Karpas-422 (cell line): ENCODE data around the gene IL17D. TPM values are rescaled to one million over a fixed set of nuclear protein-coding genes. Genes with fewer than 3 reads are reported as not detected.
"Not testable (repeated sequence)": the region's sequence is repeated elsewhere in the genome, so short reads cannot be mapped to it uniquely, and the experiment has no call there.

Experiments used
- DNase-seq: peaks from one replicate; pipeline ENCODE4 v3.0.0-alpha.2; 2015
- H2AFZ ChIP-seq: fragments of 200-600 bp; sonication (generic); 2 replicates; pipeline ENCODE4 v1.6.1; 2014; ENCODE audit warnings: antibody characterized with exemption, low read length, mixed read lengths
- H3K27ac ChIP-seq: fragments of 200-600 bp; sonication (generic); 2 replicates; pipeline ENCODE4 v1.5.1; 2014; ENCODE audit warnings: mild to moderate bottlenecking, low read length, moderate library complexity
- H3K27me3 ChIP-seq: fragments of 200-600 bp; sonication (generic); 2 replicates; pipeline ENCODE4 v1.6.1; 2014; ENCODE audit warnings: low read length, mixed read lengths
- H3K36me3 ChIP-seq: fragments of 200-600 bp; sonication (generic); 2 replicates; pipeline ENCODE4 v1.6.1; 2014; ENCODE audit warnings: low read length, mixed read lengths; ENCODE audit not compliant: insufficient read depth
- H3K4me1 ChIP-seq: fragments of 200-600 bp; sonication (generic); 2 replicates; pipeline ENCODE4 v1.6.1; 2014; ENCODE audit warnings: mild to moderate bottlenecking, low read length, mixed read lengths
- H3K4me2 ChIP-seq: fragments of 200-600 bp; sonication (generic); 2 replicates; pipeline ENCODE4 v1.6.1; 2014; ENCODE audit warnings: low read length, low read depth, mild to moderate bottlenecking; ENCODE audit not compliant: poor library complexity, severe bottlenecking
- H3K4me3 ChIP-seq: fragments of 200-600 bp; sonication (generic); 2 replicates; pipeline ENCODE4 v1.5.1; 2014; ENCODE audit warnings: mild to moderate bottlenecking, antibody characterized with exemption, low read length, mixed read lengths
- H3K79me2 ChIP-seq: fragments of 200-600 bp; sonication (generic); 2 replicates; pipeline ENCODE4 v1.6.1; 2014; ENCODE audit warnings: mild to moderate bottlenecking, low read length, mixed read lengths
- H3K9ac ChIP-seq: fragments of 200-600 bp; sonication (generic); 2 replicates; pipeline ENCODE4 v1.6.0; 2014; ENCODE audit warnings: low read length
- H3K9me2 ChIP-seq: fragments of 200-600 bp; sonication (generic), shearing (Covaris generic); replicated peaks from 2 replicates; pipeline ENCODE4 v1.6.0; 2014; ENCODE audit warnings: mild to moderate bottlenecking, low read length, moderate library complexity; ENCODE audit not compliant: insufficient read depth
- H3K9me3 ChIP-seq: fragments of 300-700, 200-600 bp; sonication (generic); 2 replicates; pipeline ENCODE4 v1.6.1; 2014; ENCODE audit warnings: low read length, mixed read lengths
- H4K20me1 ChIP-seq: fragments of 200-600 bp; sonication (generic); 2 replicates; pipeline ENCODE4 v1.6.1; 2014; ENCODE audit warnings: mild to moderate bottlenecking, antibody characterized with exemption, low read length, low read depth; ENCODE audit not compliant: insufficient read depth
- total RNA-seq: library from RNA; depleted of rRNA; stranded (reverse); fragments of >200 nt; shearing (Covaris generic); gene quantifications from 2 replicates; pipeline ENCODE4 v1.2.3, GENCODE V29; 2014; ENCODE audit warnings: low replicate concordance

Gene IL17D
- total RNA-seq, 1 experiment from 2014 or later = not detected

DNA sequence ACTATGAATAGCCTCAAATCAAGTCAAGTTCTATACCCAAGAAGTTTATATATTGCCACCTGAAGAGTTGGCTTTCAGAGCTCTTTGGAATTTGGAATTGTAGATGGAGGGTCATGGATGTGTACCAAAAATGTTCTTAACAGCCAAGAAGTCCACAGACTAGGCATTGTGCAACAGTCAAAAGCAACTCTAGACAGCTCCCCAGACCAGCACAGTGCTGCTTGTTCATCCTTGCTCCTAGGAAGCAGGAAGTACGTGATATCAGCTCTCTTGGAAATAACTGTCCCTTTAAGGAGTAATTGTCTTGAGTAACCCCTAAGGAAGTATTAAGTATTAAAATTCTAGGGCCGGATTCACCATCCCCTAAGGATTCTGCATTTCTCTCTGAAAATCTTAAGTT lies 30.7 kb upstream of the IL17D start:
- no peak overlapping the region for H3K27ac ChIP-seq
- no peaks in the 10 kb centered on the region for H3K9me3 ChIP-seq
- H3K27me3 ChIP-seq = no peaks in the 10 kb centered on the region
- no peak overlapping the region for H3K9ac ChIP-seq
- no peaks in the 10 kb centered on the region for H3K36me3 ChIP-seq
- no peaks in the 10 kb centered on the region for H3K79me2 ChIP-seq
- no peaks in the 10 kb centered on the region for H4K20me1 ChIP-seq
- no peak overlapping the region for H2AFZ ChIP-seq
- no peak overlapping the region for H3K4me2 ChIP-seq
- H3K4me1 ChIP-seq = no peaks in the 10 kb centered on the region
- no peak for DNase-seq
- no peak overlapping the region for H3K4me3 ChIP-seq
- H3K9me2 ChIP-seq = no peaks in the 10 kb centered on the region

DNA sequence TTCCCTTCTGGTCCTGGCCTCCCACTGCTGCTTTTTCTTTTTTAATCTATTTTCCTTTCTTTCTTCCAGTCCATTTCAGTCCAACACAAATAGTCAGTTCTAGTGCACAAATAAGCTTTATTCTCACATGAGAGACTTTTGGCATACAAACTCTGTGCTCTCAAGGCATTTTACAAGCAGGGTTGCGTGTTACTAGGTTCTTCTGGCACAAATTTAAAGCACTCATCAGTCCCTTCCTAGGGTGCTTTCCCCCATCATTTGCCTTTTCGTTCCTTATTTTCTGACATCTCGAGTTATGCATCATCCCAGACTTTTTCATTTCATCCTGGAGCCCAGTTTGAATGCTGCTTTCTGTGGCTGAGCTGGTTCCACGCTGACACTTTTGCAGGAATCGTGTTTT lies 29.8 kb upstream of the IL17D start:
- H2AFZ ChIP-seq = no peak overlapping the region
- no peak overlapping the region for H3K4me3 ChIP-seq
- H3K27me3 ChIP-seq = no peaks in the 10 kb centered on the region
- H4K20me1 ChIP-seq = no peaks in the 10 kb centered on the region
- H3K36me3 ChIP-seq = no peaks in the 10 kb centered on the region
- no peaks in the 10 kb centered on the region for H3K9me2 ChIP-seq
- H3K79me2 ChIP-seq = no peaks in the 10 kb centered on the region
- no peaks in the 10 kb centered on the region for H3K9me3 ChIP-seq
- H3K4me2 ChIP-seq = no peak overlapping the region
- no peak overlapping the region for H3K27ac ChIP-seq
- DNase-seq = no peak
- no peaks in the 10 kb centered on the region for H3K4me1 ChIP-seq
- no peak overlapping the region for H3K9ac ChIP-seq

DNA sequence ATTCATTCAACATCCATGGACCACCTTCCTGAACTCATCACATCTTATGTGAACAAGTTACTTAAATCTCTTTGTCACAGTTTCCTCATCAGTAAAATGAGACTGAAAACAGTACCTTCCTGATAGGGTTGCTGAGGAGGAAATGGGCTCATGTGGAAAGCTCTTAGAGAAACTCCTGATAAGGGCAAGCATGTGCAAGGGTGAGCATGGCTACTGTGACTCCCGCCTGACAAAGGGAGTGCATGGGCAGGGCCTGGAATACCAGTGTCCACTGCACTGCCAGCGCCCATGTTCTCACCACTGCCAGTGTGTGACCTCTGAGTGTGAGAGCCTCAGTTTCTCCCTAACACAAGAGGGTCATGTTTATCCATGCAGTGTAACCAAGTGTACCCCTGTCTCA lies 27.3 kb upstream of the IL17D start:
- DNase-seq = no peak
- Histone ChIP-seq H3K4me1 (no peaks in the 10 kb centered on the region), H4K20me1 (no peaks in the 10 kb centered on the region), H3K9me2 (no peaks in the 10 kb centered on the region), H3K4me3 (no peak overlapping the region), H3K36me3 (no peaks in the 10 kb centered on the region), H3K9ac (no peak overlapping the region), H3K9me3 (no peaks in the 10 kb centered on the region), H3K79me2 (no peaks in the 10 kb centered on the region), H3K27ac (no peak overlapping the region), H2AFZ (no peak overlapping the region), H3K27me3 (no peaks in the 10 kb centered on the region), H3K4me2 (no peak overlapping the region)

DNA sequence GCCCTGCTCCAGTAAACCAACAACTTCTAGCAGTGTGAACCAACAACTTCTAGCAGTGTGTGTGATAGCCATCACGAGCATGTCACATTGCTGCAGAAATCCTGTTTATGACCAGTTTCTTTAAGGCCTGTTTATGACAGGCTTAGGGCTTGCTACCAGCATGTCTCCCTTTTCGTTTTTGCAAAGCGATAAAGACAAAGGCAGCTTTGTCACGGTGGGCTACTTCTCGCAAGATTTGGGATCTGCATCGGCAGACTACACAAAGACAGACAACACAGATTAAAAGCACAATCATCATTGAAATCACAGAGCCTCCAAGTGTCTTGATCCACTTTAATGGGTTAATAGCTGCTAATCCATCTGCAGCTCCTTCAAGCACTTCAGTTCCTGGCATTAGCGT lies 24.9 kb upstream of the IL17D start:
- H3K4me3 ChIP-seq = not testable (repeated sequence)

DNA sequence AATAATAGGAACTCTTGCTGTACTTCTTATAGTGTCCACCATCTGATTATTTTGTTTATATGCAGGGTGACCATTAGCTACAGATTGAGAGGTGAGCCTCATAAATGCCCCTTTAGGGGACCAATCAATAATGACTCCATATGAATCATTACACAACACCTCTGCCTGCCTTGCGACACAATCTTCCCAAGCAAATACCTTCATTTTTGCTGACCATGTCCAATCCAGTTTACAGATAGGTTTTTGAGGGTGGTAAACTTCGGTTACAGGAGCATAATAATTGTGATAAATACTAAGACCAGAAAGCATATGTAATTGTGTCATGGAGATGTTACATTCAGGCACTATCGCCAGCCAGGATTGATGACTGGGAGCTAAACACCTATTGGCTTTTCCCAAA lies 23.6 kb upstream of the IL17D start:
- no peaks in the 10 kb centered on the region for H3K79me2 ChIP-seq
- DNase-seq = no peak
- H3K4me3 ChIP-seq = no peak overlapping the region
- no peaks in the 10 kb centered on the region for H3K4me1 ChIP-seq
- H4K20me1 ChIP-seq = no peaks in the 10 kb centered on the region
- no peak overlapping the region for H2AFZ ChIP-seq
- H3K9ac ChIP-seq = no peak overlapping the region
- no peaks in the 10 kb centered on the region for H3K36me3 ChIP-seq
- H3K9me2 ChIP-seq = no peaks in the 10 kb centered on the region
- H3K4me2 ChIP-seq = no peak overlapping the region
- H3K9me3 ChIP-seq = no peaks in the 10 kb centered on the region
- no peaks in the 10 kb centered on the region for H3K27me3 ChIP-seq
- no peak overlapping the region for H3K27ac ChIP-seq

More for the DNA sequence above, 24.9 kb upstream of the IL17D start:
- H3K27me3 ChIP-seq, H3K79me2 ChIP-seq, H2AFZ ChIP-seq, H3K4me2 ChIP-seq, H3K9ac ChIP-seq, DNase-seq, H3K9me3 ChIP-seq, H3K36me3 ChIP-seq, H3K27ac ChIP-seq, H3K4me1 ChIP-seq, H3K9me2 ChIP-seq, H4K20me1 ChIP-seq: not testable (repeated sequence)

DNA sequence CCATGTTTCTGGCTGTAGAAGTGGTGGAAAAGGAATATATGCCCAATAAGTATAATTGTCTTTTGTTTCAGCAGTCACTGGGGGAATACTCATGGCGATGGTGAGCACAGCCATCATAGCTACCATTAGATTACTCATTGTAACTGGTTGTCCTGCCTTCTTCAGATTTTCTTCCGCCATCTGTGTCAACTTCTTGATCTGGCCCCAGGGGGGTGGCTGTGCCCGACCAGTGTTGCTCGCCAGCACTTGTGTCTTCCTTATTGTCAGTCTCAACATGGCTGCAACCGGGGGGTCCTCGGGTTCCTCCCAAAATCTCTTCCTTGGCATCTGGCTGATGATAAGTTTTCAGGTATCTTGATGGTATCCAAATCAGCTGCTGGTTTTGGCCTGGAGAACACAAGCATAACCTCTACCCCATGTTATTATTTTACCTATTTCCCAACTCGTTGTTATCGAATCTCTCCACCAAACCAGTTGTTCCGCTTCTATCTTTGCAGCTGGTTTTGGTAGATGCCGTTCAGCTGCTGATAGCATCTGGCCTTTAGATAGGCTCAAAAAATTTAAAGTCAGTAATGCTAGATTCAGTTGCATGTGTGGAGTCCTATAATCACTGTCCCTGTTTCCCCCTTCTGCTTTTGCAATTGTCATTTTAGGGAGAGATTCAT lies 23.0 kb upstream of the IL17D start:
- H3K9ac ChIP-seq = no peak overlapping the region
- DNase-seq = no peak
- H3K9me2 ChIP-seq = no peaks in the 10 kb centered on the region
- H3K4me1 ChIP-seq = no peaks in the 10 kb centered on the region
- H3K79me2 ChIP-seq = no peaks in the 10 kb centered on the region
- H3K27me3 ChIP-seq = no peaks in the 10 kb centered on the region
- H3K4me3 ChIP-seq = no peak overlapping the region
- no peak overlapping the region for H2AFZ ChIP-seq
- no peak overlapping the region for H3K27ac ChIP-seq
- H3K9me3 ChIP-seq = no peaks in the 10 kb centered on the region
- no peak overlapping the region for H3K4me2 ChIP-seq
- H3K36me3 ChIP-seq = no peaks in the 10 kb centered on the region
- H4K20me1 ChIP-seq = no peaks in the 10 kb centered on the region

DNA sequence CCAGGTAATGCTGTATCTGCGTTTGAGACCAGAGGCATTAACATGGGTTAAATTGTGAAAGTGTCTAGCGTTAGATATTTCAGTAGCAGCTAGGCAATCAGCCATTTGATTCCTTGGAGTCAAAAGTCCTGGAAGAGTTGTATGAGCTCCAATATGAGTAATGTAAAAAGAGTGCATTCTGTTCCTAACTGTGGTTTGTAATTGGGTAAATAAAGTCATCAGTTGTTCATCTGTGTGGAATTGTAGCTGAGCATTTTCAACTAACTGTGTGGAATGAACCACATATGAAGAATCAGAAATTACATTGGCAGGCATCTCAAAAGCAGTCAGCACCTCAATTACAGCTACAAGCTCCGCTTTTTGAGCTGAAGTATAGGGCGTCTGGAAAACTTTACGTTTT lies 22.0 kb upstream of the IL17D start:
- H4K20me1 ChIP-seq, DNase-seq, H3K9ac ChIP-seq, H3K27me3 ChIP-seq, H3K36me3 ChIP-seq, H3K4me2 ChIP-seq, H3K4me1 ChIP-seq, H3K9me2 ChIP-seq, H2AFZ ChIP-seq, H3K9me3 ChIP-seq, H3K79me2 ChIP-seq, H3K27ac ChIP-seq, H3K4me3 ChIP-seq: not testable (repeated sequence)

DNA sequence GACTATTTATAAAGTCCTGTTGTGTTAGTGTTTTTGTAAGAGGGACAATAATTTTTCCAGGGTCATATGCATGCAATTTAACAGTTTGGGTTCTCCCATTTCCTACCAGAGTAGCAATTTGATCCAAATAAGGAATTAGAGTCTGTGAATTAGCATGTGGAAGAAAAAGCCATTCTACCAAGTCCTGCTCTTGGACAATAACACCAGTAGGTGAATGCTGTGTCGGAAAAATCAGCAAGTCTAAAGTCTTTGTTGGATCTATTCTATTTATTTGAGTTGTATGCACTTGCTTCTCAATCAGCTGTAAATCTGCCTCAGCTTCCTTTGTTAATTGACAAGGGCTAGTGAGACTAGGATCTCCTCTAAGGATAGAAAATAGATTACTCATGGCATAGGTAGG lies 21.4 kb upstream of the IL17D start:
- no peak overlapping the region for H2AFZ ChIP-seq
- H3K27ac ChIP-seq = no peak overlapping the region
- no peaks in the 10 kb centered on the region for H3K79me2 ChIP-seq
- no peaks in the 10 kb centered on the region for H3K4me1 ChIP-seq
- H3K36me3 ChIP-seq = no peaks in the 10 kb centered on the region
- H3K9me3 ChIP-seq = no peaks in the 10 kb centered on the region
- no peaks in the 10 kb centered on the region for H4K20me1 ChIP-seq
- no peak overlapping the region for H3K9ac ChIP-seq
- no peaks in the 10 kb centered on the region for H3K27me3 ChIP-seq
- H3K4me3 ChIP-seq = no peak overlapping the region
- no peaks in the 10 kb centered on the region for H3K9me2 ChIP-seq
- DNase-seq = no peak
- H3K4me2 ChIP-seq = no peak overlapping the region

DNA sequence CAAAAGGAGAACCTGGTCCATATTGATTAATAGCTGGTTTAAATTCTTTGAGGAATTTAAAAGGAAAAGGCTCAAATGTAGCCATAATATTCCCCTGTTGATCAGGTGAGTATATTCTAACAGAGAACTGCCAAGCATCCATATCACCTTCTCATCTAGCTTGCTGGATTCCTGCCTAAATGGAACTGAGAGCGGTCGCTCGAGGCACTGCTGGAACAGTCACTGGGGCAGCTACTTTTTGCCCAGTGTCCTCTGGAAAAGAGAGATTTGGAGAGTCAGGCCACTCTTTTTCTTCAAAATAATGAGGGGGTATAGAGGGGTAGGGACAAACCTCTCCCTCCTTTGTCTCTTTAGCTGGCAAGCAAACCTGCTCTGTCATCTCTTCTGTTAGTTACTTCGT lies 19.5 kb upstream of the IL17D start:
- Histone ChIP-seq H3K4me1 (no peaks in the 10 kb centered on the region), H3K27ac (no peak overlapping the region), H3K9ac (no peak overlapping the region), H3K9me3 (no peaks in the 10 kb centered on the region), H3K36me3 (no peaks in the 10 kb centered on the region), H3K4me3 (no peak overlapping the region), H3K79me2 (no peaks in the 10 kb centered on the region), H3K27me3 (no peaks in the 10 kb centered on the region), H4K20me1 (no peaks in the 10 kb centered on the region), H3K4me2 (no peak overlapping the region), H3K9me2 (no peaks in the 10 kb centered on the region), H2AFZ (no peak overlapping the region)
- no peak for DNase-seq
